Anterior cingulate cortex (tissue), 58 donors: Measurements from ENCODE around the gene FOXO6.
A peak's percentile ranks its signal among the peaks of the same experiment; 100 is the strongest.

Experiments
- DNase-seq, 58 donors: peaks; one replicate each; lab custom pipeline; 2025; lab: John Stamatoyannopoulos, UW

FOXO6 gene

GRCh38 chr1:41364442-41365319, 3.4 kb downstream of the FOXO6 start:
- DNase-seq: peak in 6 of 58 donors; percentile 22 to 34 (median 30)

- no peak for DNase-seq
Measured at GRCh38 chr1:41365320-41365633, 4.0 kb downstream of the FOXO6 start.

- DNase-seq: peak in 38 of 58 donors; percentile 28 to 77 (median 55)
Measured at GRCh38 chr1:41365772-41366454, 4.7 kb downstream of the FOXO6 start.

- peak in 10 of 58 donors; percentile 20 to 77 (median 66) for DNase-seq
Measured at GRCh38 chr1:41366455-41367287, 5.4 kb downstream of the FOXO6 start.

GRCh38 chr1:41367288-41367642, 6.0 kb downstream of the FOXO6 start:
- DNase-seq: no peak

DNA sequence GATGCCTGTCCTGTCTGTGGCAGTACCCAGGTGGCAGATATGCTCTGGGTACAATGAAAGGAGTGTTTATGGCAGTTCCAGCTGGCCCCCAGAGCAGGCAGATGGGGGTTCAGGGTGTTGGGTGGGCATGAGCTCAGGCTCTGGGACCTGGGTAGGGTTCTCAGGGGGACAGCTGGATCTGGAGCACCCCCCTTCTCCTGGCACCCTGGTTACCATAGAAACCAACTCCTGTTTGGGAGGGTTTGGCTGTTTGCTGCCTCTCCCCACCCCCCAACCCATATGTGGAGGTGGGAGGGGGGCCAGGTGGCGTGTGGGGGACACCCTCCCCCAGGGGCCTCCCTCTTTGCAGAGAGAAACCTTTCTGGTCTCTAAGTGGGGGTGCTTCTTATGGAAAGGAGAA, 7.1 kb downstream of the FOXO6 start:
- DNase-seq: no peak

GRCh38 chr1:41368801-41369200, 7.6 kb downstream of the FOXO6 start:
- no peak for DNase-seq

DNA sequence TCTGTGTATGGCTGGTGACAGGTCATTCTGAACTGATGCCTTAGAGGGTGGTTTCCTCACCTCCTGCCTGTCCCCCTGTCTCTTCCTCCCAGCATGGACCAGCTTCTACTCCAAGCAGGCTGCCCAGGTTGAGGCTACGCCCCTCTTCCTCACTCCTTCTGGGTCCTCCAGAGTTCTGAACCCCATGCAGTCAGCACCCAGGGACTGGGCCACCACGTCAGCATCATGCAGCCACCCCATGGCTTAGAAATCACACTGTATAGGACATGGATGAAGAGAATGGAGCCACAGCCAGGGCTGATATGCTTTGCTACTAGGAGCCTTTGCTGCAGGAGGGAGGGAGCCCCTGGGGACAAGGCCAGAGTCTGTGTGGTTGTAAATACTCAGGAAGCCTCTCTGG, 8.3 kb downstream of the FOXO6 start:
- no peak for DNase-seq

DNA sequence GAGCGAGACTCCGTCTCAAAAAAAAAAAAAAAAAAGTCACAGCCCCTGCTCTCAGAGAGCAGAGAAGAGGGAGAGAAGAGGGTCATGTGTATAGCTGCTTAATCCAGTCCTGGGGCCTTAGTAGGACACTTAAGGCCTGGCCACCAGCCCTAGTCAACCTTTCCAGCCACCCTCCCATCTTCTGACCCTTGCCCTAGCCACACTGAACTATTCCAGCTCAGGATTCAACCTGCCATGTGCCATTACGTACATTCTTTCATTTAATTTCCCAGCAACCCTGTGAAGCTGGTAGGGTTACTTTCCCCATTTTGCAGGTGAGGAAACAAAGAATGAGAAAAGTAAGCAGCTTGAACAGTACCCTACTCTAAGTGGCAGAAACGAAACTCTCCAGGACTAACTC, 9.0 kb downstream of the FOXO6 start:
- no peak for DNase-seq

GRCh38 chr1:41370756-41371420, 9.7 kb downstream of the FOXO6 start:
- DNase-seq: no peak

DNA sequence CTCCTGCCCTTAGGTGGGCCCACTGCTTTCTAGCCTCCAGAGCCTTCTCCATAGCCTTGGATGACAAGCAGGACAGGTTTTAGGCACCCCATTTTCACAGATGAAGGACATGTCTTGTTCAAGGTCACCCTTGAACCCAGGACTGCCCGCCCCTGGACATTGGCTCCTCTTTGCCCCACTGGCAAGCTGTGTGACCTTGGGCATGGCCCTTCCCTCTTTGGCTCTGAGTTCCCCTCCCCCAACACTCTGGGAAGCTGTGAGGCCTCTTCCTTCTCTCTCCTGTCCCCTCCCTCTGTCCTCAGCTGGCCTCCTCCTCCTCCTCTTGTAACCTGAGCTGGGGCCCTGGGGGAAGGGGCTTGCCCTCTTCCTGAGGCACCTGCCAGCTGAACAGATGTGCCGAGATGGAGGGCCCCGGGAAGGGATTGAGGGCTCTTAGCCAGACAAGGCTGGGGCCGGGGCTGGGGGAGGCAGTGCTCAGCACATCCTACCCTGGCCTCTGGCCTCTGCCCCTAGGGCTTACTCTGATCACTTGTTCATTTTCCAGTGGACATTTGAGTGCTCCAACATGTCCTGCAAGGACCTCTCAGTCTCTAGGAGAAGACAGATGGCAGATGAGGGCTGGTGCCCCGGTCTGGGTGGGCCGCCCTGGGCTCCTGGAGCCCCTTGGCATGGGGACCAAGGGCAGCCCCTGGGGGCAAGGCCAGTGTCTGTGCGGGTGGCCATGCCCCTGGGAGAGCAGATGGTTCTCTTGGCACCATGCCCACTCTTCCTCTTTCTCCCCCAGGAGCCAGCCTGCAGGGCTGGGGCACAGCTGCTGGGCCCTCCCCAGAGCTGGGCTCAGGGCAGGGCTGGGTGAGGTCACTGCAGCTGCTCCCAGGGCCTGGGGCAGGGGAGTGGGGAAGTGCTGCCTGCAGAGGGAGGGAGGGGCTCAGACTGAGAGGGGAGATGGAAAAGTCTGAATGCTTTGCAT, 10.7 kb downstream of the FOXO6 start:
- DNase-seq: peak in 39 of 58 donors; percentile 14 to 80 (median 54)

- DNase-seq: no peak
Measured at GRCh38 chr1:41372600-41372993, 11.4 kb downstream of the FOXO6 start.

DNA sequence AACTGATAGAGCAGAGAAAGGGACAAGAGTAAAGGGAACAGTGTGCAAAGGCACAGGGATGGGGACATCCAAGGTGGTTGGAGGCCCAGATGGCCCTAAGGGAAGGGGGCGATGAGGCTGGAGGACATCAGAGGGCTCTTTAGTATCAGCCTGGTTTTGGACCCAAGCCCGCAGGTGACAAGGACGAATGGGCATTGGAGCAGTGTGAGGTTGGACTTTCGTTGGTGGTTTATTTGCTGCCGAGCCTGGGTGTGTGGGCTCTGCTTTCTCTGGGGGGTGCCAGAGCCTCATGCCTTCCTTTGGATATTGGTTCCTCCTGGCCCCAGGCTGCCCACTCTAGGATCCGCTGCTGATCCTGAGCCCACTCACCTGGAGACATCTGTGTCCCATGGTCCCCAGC, 12.1 kb downstream of the FOXO6 start:
- no peak for DNase-seq

DNA sequence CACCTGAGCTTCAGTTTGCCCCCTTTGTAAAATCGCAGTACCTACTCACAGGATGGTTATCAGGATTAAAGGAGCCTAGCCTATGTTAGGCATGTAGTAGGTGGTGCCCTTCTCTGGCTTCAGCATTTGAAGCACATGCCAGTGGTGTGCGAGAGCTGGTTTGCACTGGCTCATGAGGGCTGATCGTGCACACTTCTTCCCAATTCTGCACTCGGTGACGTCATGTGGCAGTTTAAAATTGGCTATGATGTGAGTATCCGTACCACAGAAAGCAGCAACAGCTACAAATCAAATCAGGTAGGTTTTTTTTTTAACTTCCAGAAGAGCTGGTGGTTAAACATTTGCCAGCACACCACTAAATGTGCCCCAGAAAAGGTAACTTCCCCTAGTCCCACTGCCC, 13.5 kb downstream of the FOXO6 start:
- no peak for DNase-seq

DNA sequence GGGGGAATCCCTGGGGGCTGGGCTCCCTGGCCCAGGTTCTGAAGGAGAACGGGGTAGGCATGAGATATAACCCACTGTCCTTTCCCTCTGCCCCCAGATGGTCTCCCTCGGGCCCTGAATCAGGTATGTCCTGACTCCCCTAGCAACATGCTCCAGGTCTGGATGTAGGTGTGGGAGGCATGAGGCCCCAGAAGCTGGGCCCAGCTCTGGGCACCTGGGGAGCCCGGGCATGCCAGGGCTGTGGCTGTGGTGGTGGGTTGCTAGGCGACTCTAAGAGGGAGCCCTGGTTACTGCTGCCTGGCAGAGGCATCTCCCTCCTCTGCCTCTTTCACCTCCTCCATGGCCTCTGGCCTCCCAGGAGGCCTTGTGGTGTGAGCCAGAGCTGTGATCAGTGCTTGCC, 16.2 kb downstream of the FOXO6 start:
- no peak for DNase-seq

GRCh38 chr1:41378222-41378621, 17.0 kb downstream of the FOXO6 start:
- DNase-seq: no peak

DNA sequence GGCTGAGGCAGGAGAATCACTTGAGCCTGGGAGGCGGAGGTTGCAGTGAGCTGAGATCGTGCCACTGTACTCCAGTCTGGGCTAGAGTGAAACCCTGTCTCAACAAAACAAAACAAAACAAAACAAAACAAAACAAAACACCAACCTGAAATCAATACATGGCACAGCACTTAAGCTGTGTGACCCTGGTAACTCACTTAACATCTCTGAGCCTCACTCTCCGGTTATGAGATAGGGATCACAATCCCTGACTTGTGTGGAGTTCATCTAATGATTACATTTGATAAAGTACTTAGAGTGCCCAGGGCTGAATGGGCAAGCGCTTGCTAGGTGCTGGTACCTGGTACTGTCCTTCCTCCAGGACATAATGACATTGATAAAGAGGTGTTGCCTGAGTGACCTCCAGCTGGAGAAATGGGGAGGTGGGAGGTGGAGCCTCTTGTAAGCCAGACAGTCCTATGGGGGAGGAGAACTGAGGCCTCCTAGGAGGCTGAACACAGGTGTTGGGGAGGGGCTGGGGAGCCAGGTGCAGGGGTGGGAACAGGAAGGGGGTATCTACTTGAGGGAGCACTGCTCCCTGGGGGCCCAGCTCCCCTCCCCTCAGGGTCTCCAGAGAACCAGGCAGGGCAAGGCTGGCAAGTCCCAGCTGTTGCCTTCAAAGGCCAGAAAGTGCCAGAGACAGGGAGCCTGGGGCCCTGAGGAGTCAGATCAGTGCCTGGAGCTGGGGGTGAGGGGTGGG, 17.9 kb downstream of the FOXO6 start:
- DNase-seq: no peak

- no peak for DNase-seq
Measured at GRCh38 chr1:41379738-41380130, 18.5 kb downstream of the FOXO6 start.

- DNase-seq: no peak
Measured at GRCh38 chr1:41380195-41380594, 19.0 kb downstream of the FOXO6 start.
